Chondrocyte (in vitro differentiated cells): ENCODE data around the gene IRGC. TPM values are rescaled to one million over a fixed set of nuclear protein-coding genes. Genes with fewer than 3 reads are reported as not detected.

Source experiments
- DNase-seq: peaks from one replicate; pipeline ENCODE4 v3.0.0; 2021; ENCODE audit warnings: mixed read lengths, low spot score
- H3K27ac Mint-ChIP-seq: one replicate; pipeline ENCODE4 v1.8.0; 2021; ENCODE audit warnings: mild to moderate bottlenecking, moderate library complexity, mixed read lengths; ENCODE audit not compliant: unreplicated experiment
- H3K27me3 Mint-ChIP-seq: 2 replicates; pipeline ENCODE4 v1.8.0; 2021; ENCODE audit warnings: low read depth, mixed read lengths
- H3K36me3 Mint-ChIP-seq: 2 replicates; pipeline ENCODE4 v1.8.0; 2021; ENCODE audit warnings: low read depth, mixed read lengths
- H3K4me1 Mint-ChIP-seq: 2 replicates; pipeline ENCODE4 v1.8.0; 2021; ENCODE audit warnings: low read depth, mild to moderate bottlenecking, mixed read lengths
- H3K4me3 Mint-ChIP-seq: one replicate; pipeline ENCODE4 v1.8.0; 2021; ENCODE audit warnings: mild to moderate bottlenecking, moderate library complexity, mixed read lengths; ENCODE audit not compliant: unreplicated experiment
- H3K9me3 Mint-ChIP-seq: 2 replicates; pipeline ENCODE4 v1.8.0; 2021; ENCODE audit warnings: low read depth, mixed read lengths
- long read RNA-seq: library from polyadenylated mRNA; stranded (forward); transcript quantifications from one replicate; pipeline ENCODE4 v2.0.0, GENCODE V29; 2021
- total RNA-seq: library from RNA; stranded (reverse); gene quantifications from 3 replicates; pipeline ENCODE4 v1.2.1, GENCODE V29; 2021
- TF ChIP-seq, protein P1 (sequence below): fragments of 200-600 bp; sonication (generic); IDR thresholded peaks from 2 replicates; pipeline ENCODE4 v1.5.0; 2021; ENCODE audit warnings: antibody characterized with exemption, mild to moderate bottlenecking, moderate library complexity

IRGC gene, protein sequence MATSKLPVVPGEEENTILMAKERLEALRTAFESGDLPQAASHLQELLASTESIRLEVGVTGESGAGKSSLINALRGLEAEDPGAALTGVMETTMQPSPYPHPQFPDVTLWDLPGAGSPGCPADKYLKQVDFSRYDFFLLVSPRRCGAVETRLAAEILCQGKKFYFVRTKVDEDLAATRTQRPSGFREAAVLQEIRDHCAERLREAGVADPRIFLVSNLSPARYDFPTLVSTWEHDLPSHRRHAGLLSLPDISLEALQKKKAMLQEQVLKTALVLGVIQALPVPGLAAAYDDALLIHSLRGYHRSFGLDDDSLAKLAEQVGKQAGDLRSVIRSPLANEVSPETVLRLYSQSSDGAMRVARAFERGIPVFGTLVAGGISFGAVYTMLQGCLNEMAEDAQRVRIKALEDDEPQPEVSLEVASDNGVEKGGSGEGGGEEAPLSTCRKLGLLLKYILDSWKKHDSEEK
- not detected in 3 replicates for total RNA-seq
- long read RNA-seq, result 0 reads

DNA sequence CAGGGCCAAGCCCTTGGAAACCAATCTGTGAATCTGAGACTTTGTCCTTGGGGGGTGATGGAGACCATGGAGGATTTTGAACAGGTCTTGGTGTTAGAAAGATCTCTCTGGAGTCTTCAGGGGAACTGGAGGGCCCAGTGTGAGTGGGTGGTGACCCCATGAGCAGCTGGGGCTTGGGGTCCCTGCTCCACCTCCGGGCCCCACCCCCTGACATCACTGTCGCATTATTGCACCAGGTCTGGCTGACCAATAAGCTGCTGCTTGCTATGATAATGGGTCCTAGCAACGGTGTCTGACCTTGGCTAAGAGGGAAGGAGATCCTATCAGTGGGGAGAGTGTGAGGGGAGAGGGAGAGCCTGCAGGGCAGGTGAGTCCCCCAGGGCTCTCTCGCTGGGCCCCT lies at the start of gene IRGC:
Gene IRGC (plus strand): TSS at position 301 of the 400 bp plus-strand sequence. CDS start 2,483 bp downstream, outside the sequence.
- Mint-ChIP-seq H3K4me3 (no peak within 1 kb of the TSS), H3K9me3 (no peaks in the 10 kb centered on the region), H3K27ac (no peak within 1 kb of the TSS), H3K4me1 (no peaks in the 10 kb centered on the region), H3K36me3 (no peaks in the 10 kb centered on the region), H3K27me3 (peaks cover 1% of the 10 kb centered on the region)
- TF ChIP-seq, protein P1, sequence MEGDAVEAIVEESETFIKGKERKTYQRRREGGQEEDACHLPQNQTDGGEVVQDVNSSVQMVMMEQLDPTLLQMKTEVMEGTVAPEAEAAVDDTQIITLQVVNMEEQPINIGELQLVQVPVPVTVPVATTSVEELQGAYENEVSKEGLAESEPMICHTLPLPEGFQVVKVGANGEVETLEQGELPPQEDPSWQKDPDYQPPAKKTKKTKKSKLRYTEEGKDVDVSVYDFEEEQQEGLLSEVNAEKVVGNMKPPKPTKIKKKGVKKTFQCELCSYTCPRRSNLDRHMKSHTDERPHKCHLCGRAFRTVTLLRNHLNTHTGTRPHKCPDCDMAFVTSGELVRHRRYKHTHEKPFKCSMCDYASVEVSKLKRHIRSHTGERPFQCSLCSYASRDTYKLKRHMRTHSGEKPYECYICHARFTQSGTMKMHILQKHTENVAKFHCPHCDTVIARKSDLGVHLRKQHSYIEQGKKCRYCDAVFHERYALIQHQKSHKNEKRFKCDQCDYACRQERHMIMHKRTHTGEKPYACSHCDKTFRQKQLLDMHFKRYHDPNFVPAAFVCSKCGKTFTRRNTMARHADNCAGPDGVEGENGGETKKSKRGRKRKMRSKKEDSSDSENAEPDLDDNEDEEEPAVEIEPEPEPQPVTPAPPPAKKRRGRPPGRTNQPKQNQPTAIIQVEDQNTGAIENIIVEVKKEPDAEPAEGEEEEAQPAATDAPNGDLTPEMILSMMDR, result no peak
- no peak for DNase-seq

DNA sequence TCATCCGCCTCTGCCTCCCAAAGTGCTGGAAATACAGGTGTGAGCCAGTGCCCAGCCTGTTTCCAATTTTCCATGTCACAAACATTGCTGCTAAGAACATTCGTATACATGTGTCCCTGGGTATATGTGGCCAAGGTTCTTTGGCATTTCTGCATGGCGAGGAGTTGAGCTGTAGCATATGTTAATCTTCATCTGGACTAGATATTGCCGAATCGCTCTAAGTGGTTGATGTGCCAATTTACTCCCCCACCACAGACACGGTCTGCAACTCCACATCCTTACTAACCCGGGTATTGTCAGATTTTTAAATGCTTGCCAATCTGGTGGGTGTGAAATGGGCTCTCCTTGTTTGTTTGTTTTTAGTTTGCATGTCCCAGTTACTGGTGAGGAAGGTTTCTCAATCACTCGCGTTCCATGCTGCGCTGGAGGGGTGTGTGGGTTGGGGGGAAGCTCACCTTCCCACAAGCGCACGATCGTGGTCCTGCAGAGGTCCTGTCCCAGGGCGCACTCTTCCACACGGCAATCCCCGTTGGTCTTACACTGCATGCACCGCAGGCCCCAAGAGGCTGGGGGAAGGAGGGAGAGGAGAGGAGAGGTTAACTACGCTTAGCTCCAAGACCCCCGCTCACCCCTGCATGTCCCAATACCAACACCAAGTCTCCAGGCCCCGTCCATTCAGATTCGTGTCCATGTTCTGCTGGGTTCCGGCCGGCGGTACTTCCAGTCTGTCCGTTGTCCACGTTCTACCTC lies 48.6 kb upstream of the IRGC start:
- Mint-ChIP-seq H3K4me3 (peak overlapping the region; percentile 78), H3K9me3 (no peaks in the 10 kb centered on the region), H3K27me3 (no peaks in the 10 kb centered on the region), H3K27ac (peak overlapping the region; percentile 92), H3K36me3 (peaks cover 11% of the 10 kb centered on the region), H3K4me1 (peaks cover 32% of the 10 kb centered on the region)
- no peak for DNase-seq
- TF ChIP-seq, protein P1, result no peak

DNA sequence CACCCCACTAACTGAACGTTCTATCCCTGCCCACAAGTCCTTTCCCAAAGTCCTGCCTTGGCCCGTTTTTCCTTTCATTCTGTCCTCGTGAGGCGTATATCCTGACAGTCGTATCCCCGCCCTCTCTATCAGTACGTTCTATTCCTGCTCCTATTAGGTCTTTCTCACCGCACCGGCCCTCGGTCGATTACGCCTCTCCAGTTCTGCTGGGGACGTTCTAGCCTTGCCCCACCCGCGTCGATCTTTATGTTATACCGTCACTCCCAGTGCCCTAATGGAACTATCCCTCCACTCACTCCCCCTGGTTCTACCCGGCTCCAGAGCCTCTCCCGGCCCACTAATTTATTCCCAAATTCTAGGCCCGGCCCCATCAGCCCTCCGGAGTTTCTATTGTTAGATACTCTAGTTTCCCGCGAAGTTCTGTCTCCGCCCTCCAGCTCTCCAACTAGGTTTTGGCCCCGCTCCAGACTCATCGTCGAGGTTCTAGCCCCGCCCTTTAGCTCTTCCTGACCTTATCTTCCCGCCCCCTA lies 47.9 kb upstream of the IRGC start:
- Mint-ChIP-seq H3K27ac (peak overlapping the region; percentile 92), H3K27me3 (no peaks in the 10 kb centered on the region), H3K36me3 (peaks cover 9% of the 10 kb centered on the region), H3K4me1 (peaks cover 32% of the 10 kb centered on the region), H3K9me3 (no peaks in the 10 kb centered on the region), H3K4me3 (peak overlapping the region; percentile 78)
- TF ChIP-seq, protein P1, result no peak
- no peak for DNase-seq

DNA sequence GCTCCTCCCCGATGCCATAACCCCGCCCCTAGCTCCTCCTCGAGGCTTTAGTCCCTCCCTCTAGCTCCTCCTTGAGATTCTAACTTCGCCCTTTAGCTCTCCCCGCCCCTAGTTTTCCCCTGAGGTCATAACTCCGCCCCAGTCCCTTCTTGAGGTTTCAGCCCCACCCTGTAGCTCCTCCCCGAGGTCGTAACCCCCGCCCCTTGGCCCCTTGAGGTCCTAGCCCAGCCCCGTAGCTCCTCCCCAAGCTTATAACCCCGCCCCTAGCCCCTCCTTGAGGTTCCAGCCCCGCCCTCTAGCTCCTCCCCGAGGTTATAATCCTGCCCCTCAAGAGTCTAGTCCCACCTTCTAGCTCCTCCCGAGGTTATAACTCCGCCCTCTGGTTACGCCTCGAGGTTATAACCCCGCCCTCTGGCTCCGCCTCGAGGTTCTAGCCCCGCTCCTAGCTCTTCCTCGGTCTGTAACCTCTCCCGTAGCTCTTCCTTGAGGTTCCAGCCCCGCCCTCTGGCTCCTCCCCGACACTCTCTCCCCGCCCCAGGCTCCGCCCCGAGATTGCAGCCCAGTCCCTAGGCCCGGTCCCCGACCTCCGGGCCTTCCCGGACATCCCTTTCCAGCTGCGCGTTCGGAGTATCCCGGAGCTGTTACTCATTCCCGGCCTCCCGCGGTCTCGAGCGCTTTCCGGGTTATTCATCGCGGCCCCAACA lies 47.3 kb upstream of the IRGC start:
- Mint-ChIP-seq H3K36me3 (peaks cover 8% of the 10 kb centered on the region), H3K4me3 (peak overlapping the region; percentile 78), H3K9me3 (no peaks in the 10 kb centered on the region), H3K27me3 (no peaks in the 10 kb centered on the region), H3K4me1 (peaks cover 32% of the 10 kb centered on the region), H3K27ac (peak overlapping the region; percentile 92)
- peak; percentile 97 for DNase-seq
- TF ChIP-seq, protein P1, result no peak
